A172 (cell line): Measurements from ENCODE around the gene SP9. TPM values are rescaled to one million over a fixed set of nuclear protein-coding genes. Genes with fewer than 3 reads are reported as not detected.

Experiments used
- DNase-seq: peaks from one replicate; pipeline ENCODE4 v3.0.0-alpha.2; 2015; ENCODE audit warnings: low spot score
- total RNA-seq: library from RNA; depleted of rRNA; stranded (reverse); fragments of >200 nt; shearing (Covaris generic); gene quantifications from 2 replicates; pipeline ENCODE4 v1.2.3, GENCODE V29; 2014

SP9 gene
- total RNA-seq, 1 experiment from 2014 or later, result 0.74 TPM

- no peak for DNase-seq
These were observed 1.1 kb upstream of the SP9 start for GRCh38 chr2:174333372-174334277.

GRCh38 chr2:174334278-174334715 is 457 bp upstream of the SP9 start:
- no peak for DNase-seq

GRCh38 chr2:174335254-174335987 is 667 bp downstream of the SP9 start:
- no peak for DNase-seq

- no peak for DNase-seq
These were observed 1.3 kb downstream of the SP9 start for GRCh38 chr2:174335988-174336500.

- no peak for DNase-seq
These were observed 2.0 kb downstream of the SP9 start for GRCh38 chr2:174336501-174337336.

DNA sequence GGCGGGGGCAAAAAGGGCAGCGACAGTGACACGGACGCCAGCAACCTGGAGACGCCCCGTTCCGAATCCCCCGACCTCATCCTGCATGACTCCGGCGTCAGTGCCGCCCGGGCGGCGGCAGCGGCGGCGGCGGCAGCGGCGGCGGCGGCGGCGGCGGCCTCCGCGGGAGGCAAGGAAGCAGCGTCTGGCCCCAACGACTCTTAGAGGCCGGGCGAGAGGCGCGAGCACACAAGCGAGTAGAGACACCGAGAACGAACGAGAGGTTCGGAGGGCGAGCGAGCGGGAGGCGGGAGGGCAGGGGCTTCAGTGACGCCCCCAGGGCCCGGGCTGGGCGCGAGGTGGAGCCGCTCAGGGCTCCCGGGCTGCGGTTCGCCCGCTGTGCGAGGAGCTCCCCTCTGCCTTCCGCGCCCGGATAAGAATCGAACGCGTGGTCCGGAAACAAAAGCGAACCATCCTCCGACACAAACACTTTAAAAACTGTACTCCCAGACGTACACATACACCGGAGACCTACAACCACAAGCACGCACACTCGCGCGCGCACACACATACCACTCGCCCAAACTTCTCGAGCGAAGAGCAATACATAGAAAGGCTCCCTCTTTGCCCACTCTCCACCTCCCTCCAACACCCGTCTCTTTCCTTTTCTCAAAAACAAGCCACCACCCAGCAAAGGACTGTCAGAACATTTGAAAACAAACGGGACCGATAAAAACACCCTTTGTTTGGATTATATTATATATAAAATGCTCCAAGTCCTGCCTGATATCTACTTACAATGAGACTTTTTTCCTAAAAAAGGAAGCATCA is 2.8 kb downstream of the SP9 start:
- DNase-seq, result no peak

- no peak for DNase-seq
These were observed 3.4 kb downstream of the SP9 start for GRCh38 chr2:174338147-174338605.

GRCh38 chr2:174338671-174339560 is 4.2 kb downstream of the SP9 start:
- no peak for DNase-seq

DNA sequence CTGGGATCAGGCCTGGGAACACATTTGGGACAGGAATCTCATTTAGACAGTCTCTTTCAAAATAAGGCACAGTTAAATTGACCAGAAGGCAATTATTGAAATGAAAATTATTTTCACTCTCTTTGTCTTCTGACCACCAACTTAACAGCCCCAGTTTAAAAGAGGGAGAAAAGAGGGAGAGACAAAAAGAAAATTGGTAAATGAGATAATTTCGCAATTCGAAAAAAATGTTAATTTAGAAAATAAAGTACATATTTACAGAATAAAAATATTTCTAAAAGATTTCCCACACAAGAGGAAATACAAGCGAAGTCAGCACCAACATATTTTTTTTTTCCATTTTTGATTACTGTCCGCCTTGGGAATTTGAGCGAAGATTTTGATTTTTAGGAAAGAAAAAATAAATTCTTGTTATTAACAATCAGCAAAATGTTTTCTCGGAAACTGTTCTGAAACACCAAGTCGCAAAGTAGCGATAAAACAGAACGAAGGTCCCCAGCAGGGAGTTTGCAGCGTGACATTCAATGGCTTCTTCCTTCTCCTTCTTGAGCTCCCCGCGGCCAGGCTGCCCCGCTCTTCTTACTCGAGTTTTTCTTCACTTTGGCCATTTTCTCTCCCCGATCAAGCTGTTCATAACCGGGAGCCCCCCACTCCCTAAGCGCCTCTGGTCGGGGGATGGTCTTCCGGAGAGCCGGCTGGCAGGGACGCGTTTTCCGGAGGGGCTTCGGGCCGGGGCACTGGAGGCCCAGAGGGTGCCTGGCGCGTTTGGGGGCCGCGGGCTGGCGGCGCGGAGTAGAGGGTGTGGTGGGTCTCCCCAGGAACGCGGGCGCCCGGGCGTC is 5.0 kb downstream of the SP9 start:
- no peak for DNase-seq

DNA sequence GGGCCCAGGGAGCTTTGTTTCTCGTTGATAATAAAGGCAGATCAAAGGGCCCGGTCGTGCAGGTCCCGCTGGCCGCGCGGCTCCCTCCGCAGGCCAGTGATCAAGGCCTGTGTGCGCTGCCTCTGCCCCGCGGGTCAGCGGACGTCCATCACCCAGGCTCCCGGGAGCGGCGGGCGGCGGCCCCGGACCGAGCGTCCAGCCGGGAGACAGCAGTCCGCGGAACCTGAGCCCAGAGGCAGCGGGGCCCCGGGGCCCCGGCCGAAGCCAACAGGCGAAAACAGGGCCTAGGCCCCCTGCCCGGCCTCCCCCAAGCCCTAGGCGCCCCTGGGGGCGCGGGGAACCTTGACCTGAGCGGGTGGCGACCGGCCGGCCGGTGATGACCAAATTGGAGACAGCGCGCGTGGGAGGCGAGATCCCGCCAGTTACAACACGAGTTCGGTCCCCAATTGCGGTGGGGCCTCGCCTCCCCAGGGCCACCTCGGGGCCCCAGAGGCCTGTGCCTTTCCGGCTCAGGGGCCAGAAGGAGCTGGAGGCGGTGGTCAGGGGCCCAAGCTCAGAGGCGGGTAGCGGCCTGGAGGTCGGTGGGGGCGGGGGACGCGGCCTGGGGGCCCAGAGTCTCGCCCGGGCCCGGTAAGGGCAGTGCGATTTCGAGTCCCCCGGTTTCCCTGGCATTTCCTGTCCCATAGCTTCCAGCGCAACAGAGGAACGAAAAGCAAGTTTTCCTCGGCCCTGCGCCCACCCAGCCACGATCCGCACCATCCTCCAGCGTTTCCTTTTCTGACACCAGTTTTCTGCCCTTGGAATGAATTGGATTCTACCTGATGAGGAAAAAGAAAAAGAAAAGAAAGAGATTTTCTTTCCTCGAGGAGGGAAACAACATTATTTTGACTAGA is 5.9 kb downstream of the SP9 start:
- no peak for DNase-seq

DNA sequence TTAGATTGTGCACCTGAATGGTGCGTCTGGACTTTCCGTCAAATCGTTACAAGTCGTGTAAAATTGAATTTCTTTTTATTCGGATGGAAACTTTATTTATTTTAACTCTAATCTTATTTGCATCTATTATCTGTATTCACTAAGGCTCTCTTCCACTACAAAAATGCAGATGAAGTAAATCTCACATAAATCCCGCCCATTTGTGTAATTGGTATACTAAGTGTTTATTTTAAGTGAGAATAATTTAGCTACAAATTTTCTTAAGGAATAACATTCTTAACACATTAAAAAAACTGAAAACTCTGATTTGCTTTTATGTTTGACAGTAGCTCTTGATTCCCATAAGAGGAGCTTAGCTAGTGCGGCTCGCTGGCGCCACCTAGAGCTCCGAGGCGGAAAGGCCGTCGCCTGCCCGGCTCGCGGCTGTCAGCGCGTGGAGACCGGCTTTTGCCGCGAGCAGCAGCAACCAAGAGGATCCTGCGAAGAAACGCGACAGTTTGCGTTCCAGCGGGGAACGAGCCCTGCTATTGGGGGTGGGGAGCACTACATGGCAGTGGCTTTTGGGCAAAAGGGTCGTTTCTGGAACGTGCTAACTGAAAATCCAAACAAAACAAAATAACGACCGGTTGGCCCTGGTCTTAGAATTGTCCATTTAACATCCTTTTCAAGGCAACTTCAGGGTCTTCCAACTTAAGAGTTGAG is 6.7 kb downstream of the SP9 start:
- peak; percentile 72 for DNase-seq

DNA sequence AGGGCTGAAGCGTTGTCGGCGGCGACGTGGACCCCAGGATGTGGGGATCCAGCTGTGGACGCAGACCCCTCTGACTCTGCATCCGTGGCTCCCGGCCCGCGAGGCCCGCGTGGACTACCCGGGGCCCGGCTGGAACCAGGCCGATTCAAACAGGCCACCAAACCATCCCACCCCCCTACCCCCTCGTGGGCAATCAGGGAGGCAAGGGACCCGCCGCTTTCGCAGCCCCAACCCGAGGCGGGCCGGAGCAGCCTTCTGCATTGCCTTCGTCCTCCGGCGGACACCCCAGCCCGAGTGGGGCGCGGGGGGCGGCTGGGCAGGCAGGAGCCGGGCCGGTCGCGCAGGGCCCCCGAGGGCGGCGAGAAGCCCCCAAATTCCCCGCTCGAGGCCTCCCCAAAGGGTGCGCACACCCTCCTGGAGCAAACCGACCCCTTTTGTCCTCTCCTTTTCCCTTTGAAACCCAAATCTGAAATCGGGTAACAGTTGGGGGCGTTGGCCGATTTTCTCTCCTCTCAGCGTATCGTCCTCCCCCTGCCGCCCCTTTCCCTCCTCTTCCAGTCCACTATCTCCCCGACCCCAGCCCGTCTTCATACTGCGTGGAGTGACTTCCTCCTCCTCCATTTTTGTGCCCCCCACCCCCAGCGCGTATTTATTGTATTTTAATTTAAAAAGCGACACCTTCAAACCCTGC is 7.4 kb downstream of the SP9 start:
- DNase-seq, result no peak

DNA sequence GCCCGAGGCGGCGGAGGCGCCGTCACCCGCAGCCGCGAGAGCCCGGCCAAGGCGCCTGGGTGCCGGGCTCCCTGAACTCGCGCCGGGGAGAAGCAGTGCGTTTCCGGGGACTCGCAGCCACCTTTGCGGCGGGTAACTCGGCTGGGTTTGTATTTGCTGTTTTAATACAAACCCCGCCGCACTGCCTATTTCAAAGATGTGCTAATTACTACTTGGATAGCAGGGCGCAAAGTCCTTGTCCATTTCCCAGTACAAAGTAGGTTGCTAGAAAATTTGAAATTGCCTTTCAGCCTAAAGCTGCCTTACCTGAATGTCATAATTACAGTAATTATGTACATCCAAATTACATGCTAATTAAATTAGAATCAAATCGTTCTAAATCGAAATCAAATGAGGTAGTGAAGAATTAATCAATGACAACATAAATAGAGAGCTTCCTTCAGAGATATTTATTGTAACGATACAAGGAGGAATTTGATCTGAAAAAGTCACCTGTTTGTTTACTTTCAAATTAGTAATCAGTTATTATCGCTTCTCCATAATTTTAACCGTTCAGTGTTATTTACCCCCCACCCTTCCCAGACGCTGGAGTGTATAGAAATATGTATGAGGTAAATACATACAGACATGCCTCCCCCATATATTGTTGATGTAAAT is 8.1 kb downstream of the SP9 start:
- no peak for DNase-seq

DNA sequence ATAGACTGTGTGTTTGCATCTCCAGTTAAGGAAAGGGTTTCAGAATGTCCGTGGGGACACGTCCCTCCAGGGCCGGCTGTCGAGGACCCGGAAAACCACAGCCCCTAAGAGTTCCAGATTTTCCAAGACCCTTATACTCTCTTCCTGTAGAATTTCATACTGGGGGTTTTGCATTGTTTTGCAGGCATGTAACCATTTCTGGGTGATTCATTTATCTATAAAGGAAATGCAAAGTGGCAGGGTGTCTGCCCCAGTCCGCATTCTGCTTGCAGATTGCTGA is 8.5 kb downstream of the SP9 start:
- DNase-seq, result no peak

DNA sequence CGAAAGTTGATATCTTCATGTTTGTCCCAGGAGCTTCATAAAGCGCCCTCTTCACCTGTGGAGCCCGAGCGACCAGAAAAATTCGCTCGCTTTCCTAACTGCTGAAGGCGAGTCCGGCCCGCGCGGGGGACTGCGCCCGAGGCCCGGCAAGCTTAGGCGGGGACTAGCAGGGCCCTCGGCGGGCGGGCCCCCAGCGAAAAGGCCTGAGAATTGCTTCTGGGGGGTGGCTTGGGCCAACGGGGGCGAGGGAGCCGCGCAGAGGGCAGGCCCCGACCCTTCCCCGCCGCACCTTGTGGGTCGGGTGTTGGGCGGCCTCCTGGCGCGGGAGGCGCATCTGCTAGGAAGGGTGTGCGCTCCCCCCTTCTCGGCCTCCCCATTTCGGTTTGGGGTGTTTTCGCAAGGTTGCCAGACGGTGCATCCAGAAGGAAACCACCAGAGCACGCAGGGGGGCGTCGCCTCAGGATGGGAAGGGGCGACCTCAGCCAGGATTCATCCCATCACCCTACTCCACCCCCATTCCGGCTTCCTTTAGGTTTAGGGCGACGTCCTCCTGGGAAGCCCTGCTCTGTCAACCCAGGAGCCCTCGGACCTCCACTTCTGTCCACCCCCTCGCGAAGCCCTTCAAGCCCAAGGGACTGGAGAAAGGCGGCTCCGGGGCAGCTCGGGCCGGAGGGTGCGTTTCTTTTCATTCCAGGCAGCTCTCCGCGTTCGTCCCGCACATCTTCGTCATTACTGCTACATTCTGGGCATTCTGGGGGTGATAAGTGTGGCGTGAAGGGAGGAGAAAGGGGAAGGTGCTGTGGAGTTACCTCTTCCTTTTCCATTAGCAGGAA is 9.1 kb downstream of the SP9 start:
- DNase-seq, result no peak
